NB4 (cell line): Measurements from ENCODE around the gene HOXB7.

Experiments
- DNase-seq: peaks from one replicate; pipeline ENCODE4 v3.0.0; 2010; ENCODE audit warnings: low read depth
- H3K4me3 ChIP-seq: one replicate; pipeline ENCODE4 v1.5.1; 2011; ENCODE audit warnings: mild to moderate bottlenecking, low read depth, low read length, moderate library complexity
- CTCF ChIP-seq: IDR thresholded peaks from one replicate; pipeline ENCODE4 v1.5.1; 2012; ENCODE audit warnings: low read depth, low read length
- MAX ChIP-seq: IDR thresholded peaks from 2 replicates; pipeline ENCODE4 v1.6.1; 2011; ENCODE audit warnings: low read depth, low read length
- MYC ChIP-seq: IDR thresholded peaks from 2 replicates; pipeline ENCODE4 v1.6.1; 2011; ENCODE audit warnings: low read depth, low read length
- POLR2A ChIP-seq: IDR thresholded peaks from 2 replicates; pipeline ENCODE4 v1.6.1; 2011; ENCODE audit warnings: mild to moderate bottlenecking; ENCODE audit not compliant: insufficient read length; ENCODE audit errors: extremely low read depth

The HOXB7 gene

GRCh38 chr17:48586355-48587258 is 24.2 kb downstream of the HOXB7 start:
- TF ChIP-seq CTCF (no peak), POLR2A (no peak), MAX (no peak), MYC (no peak)
- no peak overlapping the region for H3K4me3 ChIP-seq
- DNase-seq, result no peak

- no peak overlapping the region for H3K4me3 ChIP-seq
- no peak for DNase-seq
- TF ChIP-seq POLR2A (no peak), MYC (no peak), CTCF (no peak), MAX (no peak)
Measured at GRCh38 chr17:48584223-48584741, 26.5 kb downstream of the HOXB7 start.

GRCh38 chr17:48583708-48584222 is 27.1 kb downstream of the HOXB7 start:
- TF ChIP-seq CTCF, result no peak
- no peak for DNase-seq
- no peak overlapping the region for H3K4me3 ChIP-seq

- TF ChIP-seq MAX, result no peak
- TF ChIP-seq MYC, result no peak
- no peak for TF ChIP-seq CTCF
- no peak for TF ChIP-seq POLR2A
- DNase-seq, result no peak
- no peak overlapping the region for H3K4me3 ChIP-seq
Measured at GRCh38 chr17:48582750-48583069, 28.1 kb downstream of the HOXB7 start.

- DNase-seq, result no peak
Measured at GRCh38 chr17:48579760-48580554, 30.9 kb downstream of the HOXB7 start.

More at GRCh38 chr17:48579760-48580554, 30.9 kb downstream of the HOXB7 start:
- no peak overlapping the region for H3K4me3 ChIP-seq
- TF ChIP-seq MAX, result no peak
- TF ChIP-seq POLR2A, result no peak
- TF ChIP-seq MYC, result no peak
- no peak for TF ChIP-seq CTCF
